CD4-positive, CD25-positive, alpha-beta regulatory T cell (primary cell): ENCODE measurements around the gene NR1D2. TPM values are rescaled to one million over a fixed set of nuclear protein-coding genes. Genes with fewer than 3 reads are reported as not detected.

Experiments
- ATAC-seq, 2 donors: fragments of 150-1000 bp; cut with Tn5 transposase; one replicate each; pipeline ENCODE4 v1.10.0; 2021; ENCODE audit warnings: low read depth in 2 of 2, moderate number of reproducible peaks in 2 of 2, moderate library complexity in 1 of 2
- DNase-seq, 3 donors: peaks; one replicate each; pipeline versions ENCODE4 v3.0.0 to v3.0.0-alpha.2; 2012 to 2022; ENCODE audit warnings: mixed read lengths in 1 of 3
- H3K27ac ChIP-seq: one replicate; pipeline ENCODE4 v1.7.0; 2013; ENCODE audit warnings: mild to moderate bottlenecking, low read length; ENCODE audit not compliant: insufficient read depth, poor library complexity, severe bottlenecking
- H3K27me3 ChIP-seq: one replicate; pipeline ENCODE4 v1.7.0; 2013; ENCODE audit warnings: low read length; ENCODE audit not compliant: control insufficient read depth, insufficient read depth
- H3K36me3 ChIP-seq: one replicate; pipeline ENCODE4 v1.7.0; 2013; ENCODE audit warnings: mild to moderate bottlenecking, low read length, moderate library complexity; ENCODE audit not compliant: control insufficient read depth, insufficient read depth
- H3K4me1 ChIP-seq: 2 replicates; pipeline ENCODE4 v1.7.0; 2013; ENCODE audit warnings: mild to moderate bottlenecking, low read length; ENCODE audit not compliant: insufficient read depth, control insufficient read depth, poor library complexity, severe bottlenecking
- H3K4me3 ChIP-seq: one replicate; pipeline ENCODE4 v1.7.0; 2013; ENCODE audit warnings: low read depth, mild to moderate bottlenecking, low read length, moderate library complexity
- H3K9me3 ChIP-seq, 2 experiments: 1 replicate in 1 of 2; 2 replicates in 1 of 2; pipeline ENCODE4 v1.7.0; 2013; ENCODE audit warnings: low read length in 2 of 2, mild to moderate bottlenecking in 1 of 2, moderate library complexity in 1 of 2; ENCODE audit not compliant: control insufficient read depth in 2 of 2
- H3K27ac Mint-ChIP-seq, 3 donors: one replicate each; pipeline ENCODE4 v1.8.0; 2020 to 2022; ENCODE audit warnings: mild to moderate bottlenecking in 3 of 3, mixed read lengths in 3 of 3, moderate library complexity in 2 of 3
- H3K27me3 Mint-ChIP-seq: one replicate; pipeline ENCODE4 v1.8.0; 2022; ENCODE audit warnings: mild to moderate bottlenecking, mixed read lengths
- H3K36me3 Mint-ChIP-seq: one replicate; pipeline ENCODE4 v1.8.0; 2020; ENCODE audit warnings: mixed read lengths
- H3K4me1 Mint-ChIP-seq, 4 donors: one replicate each; pipeline ENCODE4 v1.8.0; 2020 to 2022; ENCODE audit warnings: mixed read lengths in 4 of 4, mild to moderate bottlenecking in 1 of 4
- H3K4me3 Mint-ChIP-seq, 4 donors: one replicate each; pipeline ENCODE4 v1.8.0; 2020 to 2022; ENCODE audit warnings: mild to moderate bottlenecking in 4 of 4, mixed read lengths in 4 of 4, moderate library complexity in 3 of 4
- H3K9me3 Mint-ChIP-seq, 7 donors: one replicate each; pipeline ENCODE4 v1.8.0; 2020 to 2022; ENCODE audit warnings: mixed read lengths in 7 of 7, mild to moderate bottlenecking in 3 of 7, moderate library complexity in 2 of 7
- polyA plus RNA-seq, 4 donors: library from polyadenylated mRNA; unstranded; fragments of 300-500 nt; fragmentation: Illumina TruSeq; gene quantifications; one replicate each; pipeline ENCODE4 v1.2.3, GENCODE V29; 2021
- total RNA-seq: library from RNA; stranded (reverse); gene quantifications from one replicate; pipeline ENCODE4 v1.2.3, GENCODE V29; 2022

The NR1D2 gene
- total and polyA plus RNA-seq, 5 donors from 2014 or later, result 35.9 to 113 (median 44.2) TPM

DNA sequence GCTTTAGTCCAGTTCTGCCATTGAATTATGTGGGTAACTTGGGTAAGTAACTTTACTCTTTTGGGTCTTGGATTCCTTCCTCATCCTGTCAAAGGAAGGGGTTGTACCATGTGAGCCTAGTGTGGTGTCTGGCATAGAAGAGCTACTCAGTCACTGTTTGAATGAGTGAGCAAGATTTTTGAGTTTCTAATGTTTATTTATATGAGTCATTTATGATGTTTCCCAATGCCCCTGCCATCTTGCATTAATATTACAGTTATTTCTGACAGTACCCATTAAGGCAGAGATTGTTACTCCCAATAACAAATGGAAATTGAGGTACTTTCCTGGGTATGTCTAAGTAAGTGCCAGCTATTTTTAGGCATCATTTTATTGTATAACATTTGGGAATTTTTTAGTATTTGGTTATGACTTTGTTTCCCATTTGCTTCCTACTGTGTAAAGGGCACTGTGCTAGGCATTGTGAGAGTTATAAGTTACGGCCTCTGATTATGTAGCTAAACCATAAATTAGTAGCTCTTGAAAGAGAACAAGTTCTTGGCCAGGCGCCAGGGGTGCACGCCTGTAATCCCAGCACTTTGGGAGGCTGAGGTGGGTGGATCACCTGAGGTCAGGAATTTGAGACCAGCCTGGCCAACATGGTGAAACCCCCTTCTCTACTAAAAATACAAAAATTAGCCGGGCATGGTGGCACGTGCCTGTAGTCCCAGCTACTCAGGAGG, 23.5 kb downstream of the NR1D2 start:
- Mint-ChIP-seq H3K27me3 (peaks cover 5% of the 10 kb centered on the region), H3K36me3 (peaks cover 48% of the 10 kb centered on the region), H3K27ac (no peak overlapping the region), H3K4me3 (no peak overlapping the region), H3K9me3 (peaks cover 0 to 1% (median 0%) of the 10 kb centered on the region in 7 donors), H3K4me1 (peaks cover 10 to 40% (median 30%) of the 10 kb centered on the region in 4 donors)
- Histone ChIP-seq H3K27me3 (no peaks in the 10 kb centered on the region), H3K9me3 (no peaks in the 10 kb centered on the region), H3K36me3 (peaks cover 65% of the 10 kb centered on the region), H3K4me1 (no peaks in the 10 kb centered on the region), H3K4me3 (no peak overlapping the region), H3K27ac (no peak overlapping the region)
- DNase-seq (no peak), ATAC-seq (no peak)

DNA sequence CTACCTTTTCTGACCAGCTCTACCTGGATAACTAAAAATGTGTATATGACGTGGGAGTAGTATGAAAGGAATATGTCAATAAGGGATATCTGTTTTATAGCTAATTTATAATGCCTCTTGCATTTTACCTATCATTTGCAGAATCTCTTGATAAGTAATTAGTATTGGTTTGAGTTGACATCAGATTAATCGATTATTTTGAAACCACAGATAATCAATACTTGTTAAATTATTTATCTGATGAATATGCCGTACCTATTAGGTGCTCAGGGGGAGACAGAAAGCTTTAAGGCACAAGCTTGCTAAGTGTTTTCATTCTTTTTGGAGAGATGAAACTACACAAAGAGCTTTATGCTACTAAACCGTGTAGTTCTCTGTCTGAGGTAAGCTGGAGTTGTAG, 24.3 kb downstream of the NR1D2 start:
- H3K27ac Mint-ChIP-seq, result no peak overlapping the region

GRCh38 chr3:23971684-23972083, 26.6 kb downstream of the NR1D2 start:
- H3K9me3 ChIP-seq, result no peaks in the 10 kb centered on the region
- H3K36me3 Mint-ChIP-seq, result peaks cover 45% of the 10 kb centered on the region
- ATAC-seq, result no peak

More for the DNA sequence above, 24.3 kb downstream of the NR1D2 start:
- peaks cover 0 to 1% (median 0%) of the 10 kb centered on the region in 7 donors for H3K9me3 Mint-ChIP-seq
- peaks cover 47% of the 10 kb centered on the region for H3K36me3 Mint-ChIP-seq
- Histone ChIP-seq H3K4me3 (no peak overlapping the region), H3K4me1 (no peaks in the 10 kb centered on the region), H3K36me3 (peaks cover 65% of the 10 kb centered on the region), H3K9me3 (no peaks in the 10 kb centered on the region), H3K27me3 (no peaks in the 10 kb centered on the region), H3K27ac (no peak overlapping the region)
- H3K4me3 Mint-ChIP-seq, result no peak overlapping the region
- ATAC-seq (no peak), DNase-seq (no peak)
- peaks cover 5% of the 10 kb centered on the region for H3K27me3 Mint-ChIP-seq
- H3K4me1 Mint-ChIP-seq, result peaks cover 10 to 35% (median 26%) of the 10 kb centered on the region in 4 donors

DNA sequence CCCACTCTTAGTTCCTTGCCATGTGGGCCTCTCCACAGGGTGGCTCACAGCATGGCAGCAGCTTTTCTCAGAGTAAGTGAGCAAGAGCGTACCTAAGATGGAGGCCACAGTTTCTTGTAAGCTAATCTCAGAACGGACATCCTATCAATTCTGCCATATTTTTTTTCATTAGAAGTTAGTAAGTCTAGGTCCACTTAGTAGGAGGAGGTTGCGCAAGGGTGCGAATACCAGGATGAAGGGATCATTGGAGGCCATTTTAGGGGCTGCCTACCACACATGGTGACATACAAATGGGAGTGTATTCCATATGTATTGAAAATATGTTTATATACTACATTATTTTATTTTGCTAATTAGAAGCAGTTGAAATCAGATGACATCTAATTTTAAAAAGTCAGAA, 31.5 kb downstream of the NR1D2 start:
- no peak overlapping the region for H3K4me3 Mint-ChIP-seq
- H3K27me3 Mint-ChIP-seq, result no peaks in the 10 kb centered on the region
- H3K4me3 ChIP-seq, result no peak overlapping the region
- H3K27me3 ChIP-seq, result no peaks in the 10 kb centered on the region
- peaks cover 42% of the 10 kb centered on the region for H3K36me3 Mint-ChIP-seq
- no peaks in the 10 kb centered on the region for H3K4me1 ChIP-seq
- peaks cover 0 to 4% (median 0%) of the 10 kb centered on the region in 7 donors for H3K9me3 Mint-ChIP-seq
- peaks cover 51% of the 10 kb centered on the region for H3K36me3 ChIP-seq
- no peak overlapping the region for H3K27ac ChIP-seq
- peak overlapping the region in 1 of 3 donors; percentile 44 for H3K27ac Mint-ChIP-seq
- ATAC-seq (no peak), DNase-seq (no peak)
- H3K4me1 Mint-ChIP-seq, result peaks cover 5 to 21% (median 13%) of the 10 kb centered on the region in 4 donors
- no peaks in the 10 kb centered on the region for H3K9me3 ChIP-seq

More at GRCh38 chr3:23971684-23972083, 26.6 kb downstream of the NR1D2 start:
- H3K4me3 Mint-ChIP-seq, result no peak overlapping the region
- no peaks in the 10 kb centered on the region for H3K27me3 ChIP-seq
- no peak overlapping the region for H3K4me3 ChIP-seq
- peaks cover 0 to 4% (median 0%) of the 10 kb centered on the region in 7 donors for H3K9me3 Mint-ChIP-seq
- no peaks in the 10 kb centered on the region for H3K4me1 ChIP-seq
- no peak overlapping the region for H3K27ac Mint-ChIP-seq
- no peak overlapping the region for H3K27ac ChIP-seq
- DNase-seq, result no peak
- H3K4me1 Mint-ChIP-seq, result peaks cover 10 to 33% (median 20%) of the 10 kb centered on the region in 4 donors
- peaks cover 56% of the 10 kb centered on the region for H3K36me3 ChIP-seq
- peaks cover 5% of the 10 kb centered on the region for H3K27me3 Mint-ChIP-seq

DNA sequence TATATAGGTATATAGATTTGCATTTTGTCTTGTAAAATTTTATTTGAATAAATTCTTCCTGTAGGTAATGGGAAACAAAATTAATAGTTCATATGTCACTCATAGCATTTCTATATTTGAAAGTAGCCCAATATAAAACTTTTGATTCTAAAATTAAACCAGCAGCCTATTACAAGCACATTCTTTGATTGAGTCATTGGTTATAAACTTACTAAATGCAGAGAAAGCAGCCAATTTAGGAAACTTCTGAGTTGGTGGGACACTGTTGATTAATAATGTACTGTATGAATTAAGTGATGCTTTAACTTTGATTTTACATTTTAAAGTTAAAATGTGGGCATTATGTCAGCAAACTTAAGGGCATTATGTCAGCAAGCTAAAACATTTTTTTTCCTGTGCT, 34.5 kb downstream of the NR1D2 start:
- Mint-ChIP-seq H3K27ac (no peak overlapping the region), H3K9me3 (peaks cover 0 to 4% (median 0%) of the 10 kb centered on the region in 7 donors), H3K36me3 (peaks cover 25% of the 10 kb centered on the region), H3K4me1 (peaks cover 2 to 13% (median 10%) of the 10 kb centered on the region in 4 donors), H3K27me3 (no peaks in the 10 kb centered on the region), H3K4me3 (no peak overlapping the region)
- H3K9me3 ChIP-seq, result no peaks in the 10 kb centered on the region
- no peak overlapping the region for H3K27ac ChIP-seq
- H3K36me3 ChIP-seq, result peaks cover 30% of the 10 kb centered on the region
- ATAC-seq (no peak), DNase-seq (no peak)
- no peaks in the 10 kb centered on the region for H3K27me3 ChIP-seq
- no peak overlapping the region for H3K4me3 ChIP-seq
- H3K4me1 ChIP-seq, result no peaks in the 10 kb centered on the region

- no peak overlapping the region for H3K27ac ChIP-seq
- H3K4me1 ChIP-seq, result no peaks in the 10 kb centered on the region
- no peak overlapping the region for H3K4me3 ChIP-seq
- no peak overlapping the region for H3K27ac Mint-ChIP-seq
- ATAC-seq (no peak), DNase-seq (no peak)
- H3K4me3 Mint-ChIP-seq, result no peak overlapping the region
- H3K27me3 Mint-ChIP-seq, result no peaks in the 10 kb centered on the region
- H3K27me3 ChIP-seq, result no peaks in the 10 kb centered on the region
- H3K9me3 ChIP-seq, result no peaks in the 10 kb centered on the region
- peaks cover 2 to 17% (median 6%) of the 10 kb centered on the region in 4 donors for H3K4me1 Mint-ChIP-seq
- peaks cover 19% of the 10 kb centered on the region for H3K36me3 Mint-ChIP-seq
- H3K36me3 ChIP-seq, result peaks cover 24% of the 10 kb centered on the region
- peaks cover 0 to 2% (median 0%) of the 10 kb centered on the region in 7 donors for H3K9me3 Mint-ChIP-seq
These were observed 36.0 kb downstream of the NR1D2 start for GRCh38 chr3:23981136-23981535.

- H3K4me1 Mint-ChIP-seq, result peaks cover 0 to 17% (median 5%) of the 10 kb centered on the region in 4 donors
- peak overlapping the region in 1 of 3 donors; percentile 56 for H3K27ac Mint-ChIP-seq
- no peak for ATAC-seq
- H3K27me3 Mint-ChIP-seq, result no peaks in the 10 kb centered on the region
- H3K4me3 ChIP-seq, result no peak overlapping the region
- H3K27ac ChIP-seq, result no peak overlapping the region
- DNase-seq, result no peak
- H3K36me3 Mint-ChIP-seq, result peaks cover 14% of the 10 kb centered on the region
- no peaks in the 10 kb centered on the region for H3K9me3 Mint-ChIP-seq
- peaks cover 18% of the 10 kb centered on the region for H3K36me3 ChIP-seq
- H3K27me3 ChIP-seq, result no peaks in the 10 kb centered on the region
- H3K9me3 ChIP-seq, result no peaks in the 10 kb centered on the region
- no peaks in the 10 kb centered on the region for H3K4me1 ChIP-seq
- H3K4me3 Mint-ChIP-seq, result no peak overlapping the region
These were observed 36.9 kb downstream of the NR1D2 start for GRCh38 chr3:23981955-23982354.

DNA sequence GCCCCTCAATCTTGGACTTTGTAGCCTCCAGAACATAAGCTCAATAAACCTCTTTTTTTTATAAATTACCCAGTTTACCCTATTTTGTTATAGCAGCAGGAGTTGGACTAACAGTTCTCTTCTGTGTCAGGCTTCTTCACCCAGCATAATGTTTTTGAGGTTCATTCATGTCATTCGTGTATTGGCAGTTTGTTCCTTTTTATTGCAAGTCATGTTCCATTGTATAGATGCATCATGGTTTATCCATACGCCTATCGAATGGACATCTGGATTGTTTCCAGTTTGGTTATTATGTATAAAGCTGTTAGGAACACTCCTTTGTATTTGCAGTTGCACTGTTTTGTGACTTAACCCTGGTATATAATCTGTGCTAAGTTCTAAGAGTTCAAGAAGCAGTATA, 39.8 kb downstream of the NR1D2 start:
- peaks cover 6% of the 10 kb centered on the region for H3K36me3 Mint-ChIP-seq
- no peak overlapping the region for H3K4me3 ChIP-seq
- H3K9me3 Mint-ChIP-seq, result no peaks in the 10 kb centered on the region
- H3K36me3 ChIP-seq, result no peaks in the 10 kb centered on the region
- no peaks in the 10 kb centered on the region for H3K9me3 ChIP-seq
- peaks cover 0 to 9% (median 0%) of the 10 kb centered on the region in 4 donors for H3K4me1 Mint-ChIP-seq
- DNase-seq (no peak), ATAC-seq (no peak)
- H3K4me1 ChIP-seq, result no peaks in the 10 kb centered on the region
- H3K4me3 Mint-ChIP-seq, result no peak overlapping the region
- no peaks in the 10 kb centered on the region for H3K27me3 Mint-ChIP-seq
- H3K27ac ChIP-seq, result no peak overlapping the region
- no peaks in the 10 kb centered on the region for H3K27me3 ChIP-seq
- H3K27ac Mint-ChIP-seq, result no peak overlapping the region
